22Rv1 (cell line): Measurements from ENCODE around the gene KREMEN1.

Source experiments
- ZFX ChIP-seq: fragments of 450-650 bp; IDR thresholded peaks from 2 replicates; pipeline ENCODE4 v1.6.1; 2017; ENCODE audit warnings: antibody characterized with exemption, borderline replicate concordance
- TF ChIP-seq, protein P1 (sequence below): fragments of 450-650 bp; IDR thresholded peaks from 2 replicates; pipeline ENCODE4 v1.5.1; 2017; ENCODE audit warnings: mild to moderate bottlenecking

GRCh38 chr22:29083933-29084591 lies 11.2 kb downstream of the KREMEN1 start:
- TF ChIP-seq, protein P1, sequence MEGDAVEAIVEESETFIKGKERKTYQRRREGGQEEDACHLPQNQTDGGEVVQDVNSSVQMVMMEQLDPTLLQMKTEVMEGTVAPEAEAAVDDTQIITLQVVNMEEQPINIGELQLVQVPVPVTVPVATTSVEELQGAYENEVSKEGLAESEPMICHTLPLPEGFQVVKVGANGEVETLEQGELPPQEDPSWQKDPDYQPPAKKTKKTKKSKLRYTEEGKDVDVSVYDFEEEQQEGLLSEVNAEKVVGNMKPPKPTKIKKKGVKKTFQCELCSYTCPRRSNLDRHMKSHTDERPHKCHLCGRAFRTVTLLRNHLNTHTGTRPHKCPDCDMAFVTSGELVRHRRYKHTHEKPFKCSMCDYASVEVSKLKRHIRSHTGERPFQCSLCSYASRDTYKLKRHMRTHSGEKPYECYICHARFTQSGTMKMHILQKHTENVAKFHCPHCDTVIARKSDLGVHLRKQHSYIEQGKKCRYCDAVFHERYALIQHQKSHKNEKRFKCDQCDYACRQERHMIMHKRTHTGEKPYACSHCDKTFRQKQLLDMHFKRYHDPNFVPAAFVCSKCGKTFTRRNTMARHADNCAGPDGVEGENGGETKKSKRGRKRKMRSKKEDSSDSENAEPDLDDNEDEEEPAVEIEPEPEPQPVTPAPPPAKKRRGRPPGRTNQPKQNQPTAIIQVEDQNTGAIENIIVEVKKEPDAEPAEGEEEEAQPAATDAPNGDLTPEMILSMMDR: no peak
- TF ChIP-seq ZFX: no peak
